HepG2 (cell line): Measurements from ENCODE around the gene SSBP4. TPM values are rescaled to one million over a fixed set of nuclear protein-coding genes. Genes with fewer than 3 reads are reported as not detected.
A peak's percentile ranks its signal among the peaks of the same experiment; 100 is the strongest.

ENCODE experiments used
- ARID2 ChIP-seq: sonication (generic); formaldehyde crosslinking; IDR thresholded peaks from 2 replicates; pipeline ENCODE4 v1.8.1; 2022; ENCODE audit warnings: mild to moderate bottlenecking, missing genetic modification reagents, borderline replicate concordance
- ELF1 ChIP-seq: sonication (generic); formaldehyde crosslinking; IDR thresholded peaks from 2 replicates; pipeline ENCODE4 v1.4.0; 2020; ENCODE audit warnings: missing genetic modification reagents
- HMG20B ChIP-seq: conservative IDR thresholded peaks from 2 replicates; pipeline ENCODE4 v1.6.1; 2016; ENCODE audit warnings: missing genetic modification reagents, missing compliant biosample characterization
- NFIC ChIP-seq: IDR thresholded peaks from 2 replicates; pipeline ENCODE4 v1.6.1; 2012; ENCODE audit warnings: mild to moderate bottlenecking, low read length, inconsistent platforms
- NR0B2 ChIP-seq: sonication (generic); formaldehyde crosslinking; IDR thresholded peaks from 2 replicates; pipeline ENCODE4 v1.4.0; 2020; ENCODE audit warnings: mild to moderate bottlenecking, missing genetic modification reagents
- SMARCC2 ChIP-seq: fragments of 450-650 bp; IDR thresholded peaks from 2 replicates; pipeline ENCODE4 v1.6.1; 2017; ENCODE audit warnings: antibody characterized with exemption, mild to moderate bottlenecking
- SRSF1 ChIP-seq: fragments of 200-400 bp; formaldehyde crosslinking; optimal IDR thresholded peaks from 2 replicates; pipeline ENCODE3; 2017; ENCODE audit warnings: mild to moderate bottlenecking, low read depth, low read length, moderate library complexity
- ZBTB49 ChIP-seq: sonication (generic); formaldehyde crosslinking; IDR thresholded peaks from 2 replicates; pipeline ENCODE4 v1.4.0; 2020; ENCODE audit warnings: missing genetic modification reagents, borderline replicate concordance
- ZHX2 ChIP-seq, 2 experiments: sonication (generic) in 1 of 2; formaldehyde crosslinking in 1 of 2; IDR thresholded peaks; 2 replicates each; pipeline versions ENCODE4 v1.6.1 to v1.9.0; 2014 to 2022; ENCODE audit warnings: antibody characterized with exemption in 1 of 2, borderline replicate concordance in 1 of 2, inconsistent platforms in 1 of 2, low read depth in 1 of 2, missing genetic modification reagents in 1 of 2
- ZMYM2 ChIP-seq: sonication (generic); formaldehyde crosslinking; IDR thresholded peaks from 2 replicates; pipeline ENCODE4 v1.8.0; 2022; ENCODE audit warnings: mild to moderate bottlenecking, missing genetic modification reagents
- ZNF18 ChIP-seq: sonication (generic); formaldehyde crosslinking; IDR thresholded peaks from 2 replicates; pipeline ENCODE4 v1.8.0; 2022; ENCODE audit warnings: mild to moderate bottlenecking, missing genetic modification reagents; ENCODE audit not compliant: insufficient replicate concordance
- ZNF253 ChIP-seq: sonication (generic); formaldehyde crosslinking; IDR thresholded peaks from 2 replicates; pipeline ENCODE4 v1.8.0; 2022; ENCODE audit warnings: mild to moderate bottlenecking, missing genetic modification reagents, borderline replicate concordance
- ZNF326 ChIP-seq: sonication (generic); formaldehyde crosslinking; IDR thresholded peaks from 2 replicates; pipeline ENCODE4 v1.4.0; 2020; ENCODE audit warnings: missing genetic modification reagents, borderline replicate concordance
- ZNF33A ChIP-seq: sonication (generic); formaldehyde crosslinking; IDR thresholded peaks from 2 replicates; pipeline ENCODE4 v1.5.1; 2020; ENCODE audit warnings: missing genetic modification reagents, mild to moderate bottlenecking, moderate library complexity, borderline replicate concordance
- ZNF784 ChIP-seq: sonication (generic); formaldehyde crosslinking; IDR thresholded peaks from 2 replicates; pipeline ENCODE4 v1.5.1; 2020; ENCODE audit warnings: missing genetic modification reagents, mild to moderate bottlenecking, borderline replicate concordance
- ZNF891 ChIP-seq: sonication (generic); formaldehyde crosslinking; IDR thresholded peaks from 2 replicates; pipeline ENCODE4 v1.5.0; 2020; ENCODE audit warnings: mild to moderate bottlenecking, missing genetic modification reagents
- polyA plus RNA-seq, 8 experiments: library from polyadenylated mRNA; depleted of rRNA in 3 of 8; stranded (reverse) in 7 of 8; unstranded in 1 of 8; fragments of >200 nt; fragmentation: Illumina TruSeq in 4 of 8; extraction: Trizol in 4 of 8; gene quantifications; 2 replicates each; pipeline versions ENCODE4 v1.2.1 to v1.2.3, GENCODE V29; 2011 to 2016; ENCODE audit warnings: low read depth in 4 of 8, missing spikeins in 1 of 8, mixed read lengths in 1 of 8; ENCODE audit not compliant: insufficient read depth in 1 of 8
- total RNA-seq, 5 experiments: library from RNA; depleted of rRNA; stranded (reverse); fragments of >200 nt; fragmentation: Illumina TruSeq; extraction: Trizol; gene quantifications; 2 replicates each; pipeline ENCODE4 v1.2.3, GENCODE V29; 2016; ENCODE audit warnings: low read depth in 1 of 5

Gene SSBP4
- total and polyA plus RNA-seq, 2 of the 13 experiments (the other 11 are each of a cell fraction or from before 2014, with no cell fraction given), result 20.8 to 39.5 TPM

GRCh38 chr19:18478545-18479311 is 59.5 kb downstream of the SSBP4 start (continued):
- TF ChIP-seq ZBTB49 (CRISPR knock-in tag) (peak; percentile 69; the same call in 1 of the 2 replicates), NR0B2 (CRISPR knock-in tag) (no peak), HMG20B (CRISPR knock-in tag) (peak; percentile 50; the same call in 1 of the 2 replicates), ZNF33A (CRISPR knock-in tag) (no peak), ZMYM2 (CRISPR knock-in tag) (peak; percentile 66; the same call in 1 of the 2 replicates), ZNF784 (CRISPR knock-in tag) (peak; percentile 13; the same call in 1 of the 2 replicates), ELF1 (CRISPR knock-in tag) (peak; percentile 98), ZNF326 (no peak), ZNF891 (CRISPR knock-in tag) (peak; percentile 75), ZHX2 (IDR thresholded peaks at IDR 0.05; ENCODE audit: low read depth) (peak; percentile 69), ZHX2 (CRISPR knock-in tag; IDR thresholded peaks at IDR 0.05; ENCODE audit: borderline replicate concordance) (no peak), SMARCC2 (no peak), ARID2 (CRISPR knock-in tag) (no peak), ZNF18 (peak; percentile 69), SRSF1 (no peak), NFIC (no peak), ZNF253 (CRISPR knock-in tag) (peak; percentile 61; the same call in 1 of the 2 replicates)
